Activated CD4-positive, alpha-beta T cell treated with anti-CD3 and anti-CD28 coated beads, Interleukin-2, amount 10 ng/mL, durations not matched to agents 7 days and 5 days (primary cell): ENCODE results near the gene XRCC1. TPM values are rescaled to one million over a fixed set of nuclear protein-coding genes. Genes with fewer than 3 reads are reported as not detected.
"Not testable (repeated sequence)": the region's sequence is repeated elsewhere in the genome, so short reads cannot be mapped to it uniquely, and the experiment has no call there.

Experiments used
- CTCF ChIA-PET: fragments of 350-600 bp; sonication (Branson Sonifier 250); formaldehyde crosslinking; loops from one replicate; lab custom pipeline; 2021; ENCODE audit warnings: antibody characterized with exemption; lab: Charles Lee
- POLR2A ChIA-PET: fragments of 350-600 bp; sonication (Branson Sonifier 250); formaldehyde crosslinking; loops from one replicate; lab custom pipeline; 2021; ENCODE audit warnings: antibody characterized with exemption; lab: Charles Lee
- DNase-seq: peaks from one replicate; pipeline ENCODE4 v3.0.0-alpha.2; 2020
- H3K27ac Mint-ChIP-seq: one replicate; pipeline ENCODE4 v1.8.0; 2021; ENCODE audit warnings: mild to moderate bottlenecking, moderate library complexity, mixed read lengths
- H3K27me3 Mint-ChIP-seq: one replicate; pipeline ENCODE4 v1.8.0; 2021; ENCODE audit warnings: mixed read lengths
- H3K36me3 Mint-ChIP-seq: one replicate; pipeline ENCODE4 v1.8.0; 2021; ENCODE audit warnings: low read depth, mixed read lengths
- H3K4me1 Mint-ChIP-seq: one replicate; pipeline ENCODE4 v1.8.0; 2021; ENCODE audit warnings: mixed read lengths
- H3K4me3 Mint-ChIP-seq: one replicate; pipeline ENCODE4 v1.8.0; 2021; ENCODE audit warnings: mild to moderate bottlenecking, moderate library complexity, mixed read lengths
- H3K9me3 Mint-ChIP-seq: one replicate; pipeline ENCODE4 v1.8.0; 2021; ENCODE audit warnings: mixed read lengths
- total RNA-seq, 2 experiments: library from RNA; stranded (reverse); gene quantifications; one replicate each; pipeline ENCODE4 v1.2.3, GENCODE V29; 2021

Gene XRCC1
- total RNA-seq, 2 experiments from 2014 or later, result 41.2 to 42.6 TPM

DNA sequence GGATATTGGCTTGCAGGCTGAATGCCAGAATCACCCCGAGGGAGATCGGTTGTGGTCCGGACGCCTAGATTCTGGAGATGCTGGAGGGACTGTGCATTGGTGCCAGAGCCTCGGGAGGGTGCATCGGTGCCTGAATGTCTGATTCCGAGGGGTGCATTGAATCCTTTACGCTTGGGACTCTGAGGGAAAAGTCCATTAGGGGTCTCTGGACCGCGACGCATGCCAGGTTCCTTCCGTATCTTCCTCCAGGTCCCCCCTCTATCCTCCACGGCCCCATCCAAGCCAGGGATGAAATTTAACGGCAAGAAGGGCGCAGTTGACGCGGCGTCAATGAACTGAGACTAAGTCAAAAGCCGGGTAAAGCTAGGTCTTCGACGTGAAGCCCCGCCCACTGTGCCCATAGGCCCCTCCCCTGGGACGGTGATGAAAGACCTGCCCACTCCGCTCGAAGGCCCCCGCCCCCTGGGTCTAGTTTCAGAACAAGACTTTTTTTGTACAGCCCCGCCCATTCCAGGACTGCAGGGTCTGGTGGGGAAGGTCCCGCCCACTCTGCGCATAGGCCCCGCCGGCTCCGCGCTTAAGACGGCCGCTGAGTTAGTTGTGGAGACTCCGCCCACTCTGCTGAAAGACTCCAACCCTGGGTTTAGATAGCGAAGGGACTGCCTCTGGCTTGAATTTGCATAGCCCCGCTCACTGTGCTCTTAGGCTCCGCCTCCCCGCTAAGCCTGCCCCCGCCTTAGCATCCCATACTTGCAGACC lies 41.6 kb downstream of the XRCC1 start:
- H3K27me3 Mint-ChIP-seq, result no peaks in the 10 kb centered on the region
- H3K4me1 Mint-ChIP-seq, result peaks cover 23% of the 10 kb centered on the region
- peaks cover 2% of the 10 kb centered on the region for H3K9me3 Mint-ChIP-seq
- peak overlapping the region; percentile 100 for H3K27ac Mint-ChIP-seq
- H3K36me3 Mint-ChIP-seq, result peaks cover 19% of the 10 kb centered on the region
- peak overlapping the region; percentile 89 for H3K4me3 Mint-ChIP-seq
- ChIA-PET CTCF (interaction anchor here (0.8 to 4.5 kb wide), 5 partner anchors 15 to 87 kb away, joined by 4 to 21 read pairs (median 6); no protein-coding TSS in a partner anchor), POLR2A (interaction anchor here (1.1 kb wide), 1 partner anchor 61 kb away, joined by 5 read pairs; no protein-coding TSS in a partner anchor)
- peak; percentile 96 for DNase-seq

DNA sequence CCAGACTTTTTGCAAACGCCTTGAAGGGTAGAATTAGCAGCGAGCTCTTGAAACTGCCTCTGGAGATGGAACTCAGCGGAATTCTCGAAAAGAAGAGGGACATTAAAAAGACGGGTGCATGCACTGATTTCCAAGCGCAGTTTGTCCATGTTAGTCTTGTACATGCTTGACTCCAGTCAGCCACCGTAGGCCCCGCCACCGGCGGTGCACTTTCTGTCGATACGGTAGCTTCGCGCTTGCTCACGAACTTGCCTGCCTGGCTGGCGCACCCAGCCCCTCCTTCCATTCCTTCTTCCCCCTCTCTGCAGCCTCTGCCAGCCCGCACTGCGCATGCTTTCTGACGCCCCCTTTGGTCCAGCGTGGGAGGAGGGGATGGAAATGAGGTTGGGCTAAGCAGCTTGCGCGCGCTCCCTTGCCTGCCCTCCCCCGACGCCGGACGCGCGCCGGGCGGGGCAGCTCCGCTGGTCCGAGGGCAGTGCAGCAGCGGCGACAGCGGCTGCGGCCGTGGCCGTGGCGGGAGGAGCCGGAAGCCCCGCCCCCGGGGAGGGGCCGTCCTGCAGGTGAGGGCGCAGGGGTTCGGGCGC lies 42.3 kb downstream of the XRCC1 start, which contains the start of gene ZNF575:
Gene ZNF575 (plus strand): TSS at position 227 of the 584 bp plus-strand sequence. CDS start 1,235 bp downstream, outside the sequence.
- CTCF ChIA-PET, result interaction anchor here (0.8 to 4.5 kb wide), 8 partner anchors 11 to 86 kb away, joined by 3 to 21 read pairs (median 4); partner anchors contain the start of genes IRGQ and ZNF576
- no peaks in the 10 kb centered on the region for H3K27me3 Mint-ChIP-seq
- POLR2A ChIA-PET, result interaction anchor here (1.1 kb wide), 1 partner anchor 62 kb away, joined by 5 read pairs; no protein-coding TSS in a partner anchor

DNA sequence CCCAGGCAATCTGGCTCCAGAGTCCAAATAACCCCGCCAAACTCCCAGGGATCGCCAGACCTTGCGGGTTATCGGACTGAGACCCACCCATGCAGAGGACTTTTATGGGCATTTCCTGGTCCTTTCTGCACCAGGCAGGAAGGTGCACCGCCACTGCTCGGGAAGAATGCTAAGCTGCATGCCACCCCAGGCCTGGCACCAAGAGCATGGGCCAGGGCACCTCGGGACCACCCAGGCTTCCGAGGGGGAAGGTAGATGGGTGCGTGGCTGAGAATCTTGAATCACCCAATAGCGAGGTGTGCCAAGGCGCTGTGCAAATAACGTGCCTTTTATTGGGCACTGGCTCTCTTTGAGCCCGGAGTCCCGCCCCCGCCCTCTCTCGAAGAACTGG lies 42.8 kb downstream of the XRCC1 start:
- peak; percentile 74 for DNase-seq
- peak overlapping the region; percentile 96 for H3K27ac Mint-ChIP-seq
- peaks cover 29% of the 10 kb centered on the region for H3K4me1 Mint-ChIP-seq
- ChIA-PET POLR2A (interaction anchor here (1.1 kb wide), 1 partner anchor 22 kb away, joined by 3 read pairs; no protein-coding TSS in a partner anchor), CTCF (interaction anchor here (0.8 to 4.5 kb wide), 8 partner anchors 10 to 86 kb away, joined by 3 to 21 read pairs (median 4); partner anchors contain the start of genes IRGQ and ZNF576)
- no peaks in the 10 kb centered on the region for H3K27me3 Mint-ChIP-seq
- H3K36me3 Mint-ChIP-seq, result peaks cover 12% of the 10 kb centered on the region
- peak overlapping the region; percentile 89 for H3K4me3 Mint-ChIP-seq
- H3K9me3 Mint-ChIP-seq, result no peaks in the 10 kb centered on the region

More for the DNA sequence above, 42.3 kb downstream of the XRCC1 start, which contains the start of gene ZNF575:
- Mint-ChIP-seq H3K9me3 (no peaks in the 10 kb centered on the region), H3K27ac (peak within 1 kb of the TSS; percentile 100), H3K4me3 (peak within 1 kb of the TSS; percentile 89), H3K4me1 (peaks cover 25% of the 10 kb centered on the region), H3K36me3 (peaks cover 13% of the 10 kb centered on the region)
- DNase-seq, result peak; percentile 88

DNA sequence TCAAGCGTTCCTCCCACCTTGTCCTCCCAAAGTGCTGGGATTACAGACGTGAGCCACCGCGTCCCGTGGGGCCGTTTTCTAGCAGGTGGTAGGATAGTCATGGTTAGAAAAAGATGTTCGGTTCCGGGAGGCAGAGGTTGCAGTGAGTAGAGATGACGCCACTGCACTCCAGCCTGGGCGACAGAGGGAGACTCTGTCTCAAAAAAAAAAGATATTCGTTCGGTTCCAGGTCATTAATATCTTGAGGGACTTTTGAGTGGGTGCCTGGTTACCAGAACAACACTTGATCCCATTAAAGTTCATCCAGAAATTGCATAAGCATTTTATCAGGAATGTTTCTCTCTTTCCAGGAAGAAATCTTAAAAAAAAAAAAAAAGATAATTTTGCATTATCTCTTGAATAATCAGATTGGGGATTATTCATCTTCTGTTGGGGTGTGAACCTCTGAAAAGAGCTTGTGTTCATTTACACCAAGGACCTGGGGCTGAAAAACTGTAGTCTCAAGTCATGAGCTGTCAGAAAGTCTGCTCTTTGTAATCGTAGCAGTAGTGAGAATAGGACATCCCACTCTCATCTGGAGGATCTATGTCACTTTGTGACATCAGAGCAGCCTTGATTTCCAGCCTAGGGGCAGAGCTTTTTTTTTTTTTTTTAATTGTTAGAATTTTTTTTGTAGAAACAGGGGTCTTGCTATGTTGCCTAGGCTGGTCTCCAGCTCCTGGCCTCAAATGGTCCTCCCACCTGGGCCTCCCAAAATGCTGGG lies 47.3 kb downstream of the XRCC1 start:
- Mint-ChIP-seq H3K27me3 (no peaks in the 10 kb centered on the region), H3K27ac (no peak overlapping the region), H3K9me3 (no peaks in the 10 kb centered on the region), H3K36me3 (peaks cover 3% of the 10 kb centered on the region), H3K4me3 (peak overlapping the region; percentile 38), H3K4me1 (peaks cover 31% of the 10 kb centered on the region)
- DNase-seq, result no peak
- ChIA-PET POLR2A (interaction anchor here (0.8 kb wide), 1 partner anchor 9 kb away, joined by 3 read pairs; no protein-coding TSS in a partner anchor), CTCF (interaction anchor here (0.6 to 2.1 kb wide), 10 partner anchors 8 to 95 kb away, joined by 3 to 9 read pairs (median 3); partner anchors contain the start of gene PHLDB3)

DNA sequence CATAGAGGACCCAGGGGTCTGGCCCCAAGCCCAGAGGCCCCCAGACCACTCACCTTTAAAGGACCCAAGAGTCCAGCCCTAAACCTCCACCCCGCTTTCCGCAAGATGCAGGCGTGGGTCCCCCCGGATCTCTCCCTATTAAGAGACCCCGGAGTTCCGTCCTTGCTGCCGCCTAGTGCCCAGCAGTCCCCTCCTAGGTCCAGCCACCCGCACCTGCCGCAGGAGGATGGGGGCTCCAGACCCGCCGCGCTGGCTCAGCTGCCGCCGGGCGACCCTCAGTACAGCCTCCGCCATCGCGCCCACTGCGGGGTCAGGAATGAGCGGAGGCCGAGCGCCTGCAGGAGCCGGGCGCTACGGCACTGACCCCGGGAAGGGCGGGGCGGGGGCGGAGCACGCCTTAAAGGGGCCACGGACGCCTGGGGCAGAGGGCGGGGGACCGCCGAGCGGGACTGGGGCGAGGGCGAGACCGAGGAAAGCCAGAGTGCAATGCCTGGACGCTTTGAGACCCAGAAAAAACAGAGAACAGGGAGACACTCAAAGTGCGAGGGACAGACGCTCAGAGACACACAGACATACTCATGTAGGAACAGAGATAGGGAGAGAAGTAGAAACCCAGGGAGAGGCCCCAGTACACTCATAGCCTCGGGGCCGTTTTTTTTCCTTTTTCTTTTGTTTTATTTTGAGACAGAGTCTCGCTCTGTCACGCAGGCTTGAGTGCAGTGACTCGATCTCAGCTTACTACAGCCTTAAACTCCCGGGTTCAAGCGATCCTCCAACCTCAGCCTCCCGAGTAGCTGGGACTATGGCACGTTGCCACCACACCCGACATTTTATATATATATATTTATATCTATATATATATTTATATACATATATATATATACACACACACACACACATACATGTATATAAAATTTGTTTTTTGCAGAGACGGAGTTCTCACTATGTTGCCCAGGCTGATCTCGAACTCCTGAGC lies 48.2 kb downstream of the XRCC1 start, which contains the start of gene ETHE1:
Gene ETHE1 (minus strand): TSS at position 318 of the 976 bp plus-strand sequence. CDS start 24 bp downstream, at position 294.
- peak; percentile 79 for DNase-seq
- Mint-ChIP-seq H3K4me3 (peak within 1 kb of the TSS; percentile 95), H3K27me3 (no peaks in the 10 kb centered on the region), H3K27ac (peak within 1 kb of the TSS; percentile 95), H3K4me1 (peaks cover 26% of the 10 kb centered on the region), H3K9me3 (no peaks in the 10 kb centered on the region), H3K36me3 (peaks cover 7% of the 10 kb centered on the region)
- POLR2A ChIA-PET, result interaction anchor here (0.8 kb wide), 1 partner anchor 8 kb away, joined by 3 read pairs; no protein-coding TSS in a partner anchor
- CTCF ChIA-PET, result interaction anchor here (1.0 to 2.1 kb wide), 6 partner anchors 8 to 94 kb away, joined by 3 to 9 read pairs (median 4); no protein-coding TSS in a partner anchor

DNA sequence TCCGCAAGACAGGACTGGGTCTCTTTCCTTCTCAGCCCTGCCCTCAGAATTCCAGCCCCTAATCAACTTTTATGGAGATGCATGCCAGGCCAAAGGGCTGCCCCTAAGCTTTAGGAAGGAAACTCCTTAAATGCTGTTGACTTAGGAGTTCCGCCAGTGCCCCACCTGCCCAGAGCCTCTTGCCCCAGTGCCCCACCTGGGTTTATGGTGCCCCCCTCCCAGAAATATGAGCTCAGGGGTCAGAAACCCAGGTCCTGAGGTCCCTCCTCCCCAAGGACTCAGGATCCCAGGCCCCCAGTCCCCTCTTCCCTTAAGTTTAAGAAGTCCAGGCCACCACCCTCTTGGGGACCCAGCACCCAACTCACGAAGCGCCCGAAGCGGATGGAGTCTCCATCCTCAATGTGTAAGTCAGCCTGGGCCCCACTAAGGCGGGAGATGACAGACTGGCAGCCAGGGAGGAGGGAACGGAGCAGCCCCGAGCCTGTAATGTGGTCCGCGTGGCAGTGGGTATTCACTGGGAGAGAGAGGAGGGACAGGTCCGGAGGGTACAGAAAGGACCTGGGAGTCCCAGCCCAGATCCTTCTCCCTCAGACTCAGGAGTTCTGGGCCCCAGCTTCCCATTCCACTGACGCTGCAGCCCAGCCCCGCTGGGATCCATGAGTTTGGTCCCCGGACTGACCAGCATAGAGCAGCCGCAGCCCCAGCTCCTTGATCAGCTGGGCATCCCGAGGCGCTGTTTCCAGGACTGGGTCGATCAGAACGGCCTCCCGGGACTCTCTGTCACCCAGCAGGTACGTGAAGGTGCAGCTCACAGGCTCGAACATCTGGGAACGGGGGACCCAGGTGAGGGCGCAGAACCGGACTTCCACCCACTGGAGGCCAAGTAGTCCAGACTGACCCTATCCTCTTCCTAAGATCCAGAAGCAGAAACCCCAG lies 49.2 kb downstream of the XRCC1 start:
- H3K27me3 Mint-ChIP-seq, result no peaks in the 10 kb centered on the region
- peaks cover 28% of the 10 kb centered on the region for H3K4me1 Mint-ChIP-seq
- peaks cover 7% of the 10 kb centered on the region for H3K36me3 Mint-ChIP-seq
- ChIA-PET POLR2A (no interaction called here), CTCF (interaction anchor here (1.0 to 3.5 kb wide), 3 partner anchors 13 to 79 kb away, joined by 3 to 20 read pairs (median 11); no protein-coding TSS in a partner anchor)
- H3K27ac Mint-ChIP-seq, result peak overlapping the region; percentile 95
- H3K9me3 Mint-ChIP-seq, result no peaks in the 10 kb centered on the region
- H3K4me3 Mint-ChIP-seq, result peak overlapping the region; percentile 95
- peak; percentile 35 for DNase-seq

DNA sequence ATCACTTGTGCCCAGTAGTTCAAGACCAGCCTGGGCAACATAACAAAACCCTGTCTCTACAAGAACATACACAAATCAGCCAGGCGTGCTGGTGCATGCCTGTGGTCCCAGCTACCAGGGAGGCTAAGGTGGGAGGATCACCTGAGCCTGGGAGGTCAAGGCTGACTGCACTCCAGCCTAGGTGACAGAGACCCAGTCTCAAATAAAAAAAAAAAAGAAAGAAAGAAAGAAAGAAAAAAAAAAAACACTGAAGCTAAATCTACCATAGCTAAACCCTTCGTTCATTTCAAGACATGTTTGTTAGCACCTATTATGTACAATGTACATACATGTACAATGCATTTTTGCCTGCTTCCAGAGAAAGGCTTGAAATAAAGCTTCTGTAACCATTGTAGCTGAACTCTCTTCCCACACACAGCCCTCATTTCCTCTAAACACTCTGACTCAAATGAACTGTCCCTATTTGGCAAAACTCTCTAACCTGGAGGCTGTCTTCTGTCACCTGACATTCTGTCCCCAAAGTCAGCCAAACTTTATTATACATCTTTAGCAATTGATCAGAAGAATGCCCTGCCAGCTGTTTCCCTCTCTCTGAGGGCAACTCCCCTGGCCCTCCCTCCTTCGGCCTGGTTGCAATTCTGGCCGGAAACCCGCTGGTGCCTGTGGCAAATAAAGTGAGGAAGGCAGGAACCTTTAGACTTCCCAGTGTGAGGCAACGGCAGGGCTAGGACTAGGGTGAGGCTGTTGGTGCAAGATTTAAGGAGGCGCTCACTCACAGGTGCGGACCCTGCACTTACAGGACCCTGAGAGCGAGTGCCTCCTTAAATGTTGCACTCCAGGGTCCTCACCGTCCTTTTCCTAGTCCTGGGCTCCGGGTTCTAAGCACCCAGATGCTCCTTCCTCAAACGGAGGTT lies 50.1 kb downstream of the XRCC1 start:
- Mint-ChIP-seq H3K4me1 (peaks cover 28% of the 10 kb centered on the region), H3K27me3 (no peaks in the 10 kb centered on the region), H3K36me3 (peaks cover 7% of the 10 kb centered on the region), H3K27ac (peak overlapping the region; percentile 95), H3K9me3 (no peaks in the 10 kb centered on the region), H3K4me3 (peak overlapping the region; percentile 95)
- peak; percentile 43 for DNase-seq
- CTCF ChIA-PET, result interaction anchor here (0.6 to 3.5 kb wide), 7 partner anchors 10 to 91 kb away, joined by 3 to 20 read pairs (median 5); no protein-coding TSS in a partner anchor
- POLR2A ChIA-PET, result interaction anchor here (1.1 kb wide), 1 partner anchor 86 kb away, joined by 4 read pairs; no protein-coding TSS in a partner anchor

DNA sequence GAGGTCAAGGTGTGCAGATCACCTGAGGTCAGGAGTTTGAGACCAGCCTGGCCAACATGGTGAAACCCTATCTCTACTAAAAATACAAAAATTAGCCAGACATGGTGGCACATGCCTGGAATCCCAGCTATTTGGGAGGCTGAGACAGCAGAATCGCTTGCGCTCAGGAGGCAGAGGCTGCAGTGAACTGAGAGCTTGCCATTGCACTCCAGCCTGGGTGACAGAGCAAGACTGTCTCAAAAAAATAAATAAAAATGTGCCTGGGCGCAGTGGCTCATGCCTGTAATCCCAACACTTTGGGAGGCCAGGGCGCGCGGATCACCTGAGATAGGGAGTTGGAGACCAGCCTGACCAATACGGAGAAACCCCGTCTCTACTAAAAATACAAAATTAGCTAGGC lies 51.6 kb downstream of the XRCC1 start:
- DNase-seq, H3K27ac Mint-ChIP-seq, H3K9me3 Mint-ChIP-seq, H3K27me3 Mint-ChIP-seq, H3K4me3 Mint-ChIP-seq, POLR2A ChIA-PET: not testable (repeated sequence)
- CTCF ChIA-PET, result interaction anchor here (0.6 to 3.5 kb wide), 5 partner anchors 71 to 1498 kb away, joined by 3 to 20 read pairs (median 5); no protein-coding TSS in a partner anchor
- Mint-ChIP-seq H3K4me1 (peaks cover 35% of the 10 kb centered on the region), H3K36me3 (peaks cover 11% of the 10 kb centered on the region)

DNA sequence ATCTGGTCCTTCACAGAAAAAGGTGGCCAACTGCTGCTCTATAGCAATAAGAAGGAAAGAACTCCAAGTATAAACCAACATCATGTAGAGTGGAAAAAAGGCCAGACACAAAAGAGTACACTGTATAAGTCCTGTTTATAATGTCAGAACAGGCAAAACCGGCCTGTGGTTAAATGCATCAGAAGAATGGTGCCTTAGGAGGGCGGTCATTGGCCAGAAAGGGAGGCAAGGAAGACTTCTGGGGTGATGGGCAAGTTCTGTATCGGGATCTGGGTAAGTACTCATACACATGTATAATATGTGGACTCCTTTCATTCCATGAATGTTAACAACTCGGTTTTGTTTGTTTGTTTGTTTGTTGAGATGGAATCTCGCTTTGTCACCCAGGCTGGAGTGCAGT lies 52.4 kb downstream of the XRCC1 start:
- ChIA-PET CTCF (interaction anchor here (0.9 to 4.5 kb wide), 3 partner anchors 10 to 71 kb away, joined by 3 to 28 read pairs (median 20); partner anchors contain the start of genes PHLDB3 and ZNF575), POLR2A (no interaction called here)
- peaks cover 35% of the 10 kb centered on the region for H3K4me1 Mint-ChIP-seq
- H3K9me3 Mint-ChIP-seq, result no peaks in the 10 kb centered on the region
- peaks cover 13% of the 10 kb centered on the region for H3K36me3 Mint-ChIP-seq
- H3K27ac Mint-ChIP-seq, result no peak overlapping the region
- H3K27me3 Mint-ChIP-seq, result no peaks in the 10 kb centered on the region
- DNase-seq, result no peak
- H3K4me3 Mint-ChIP-seq, result no peak overlapping the region
